Neural cell (in vitro differentiated cells): ENCODE results near the gene FAM8A1.

Source experiments
- CTCF ChIP-seq: fragments of 450-650 bp; IDR thresholded peaks from 2 replicates; pipeline ENCODE4 v1.5.1; 2014; ENCODE audit warnings: antibody characterized with exemption, mild to moderate bottlenecking, moderate library complexity; ENCODE audit not compliant: poor library complexity, severe bottlenecking
- POLR2AphosphoS5 ChIP-seq: IDR thresholded peaks from 2 replicates; pipeline ENCODE4 v1.6.1; 2012
- TAF1 ChIP-seq: IDR thresholded peaks from 2 replicates; pipeline ENCODE4 v1.6.1; 2012; ENCODE audit warnings: low read depth

GRCh38 chr6:17562636-17563035 lies 37.5 kb upstream of the FAM8A1 start:
- TF ChIP-seq TAF1 (no peak), POLR2AphosphoS5 (no peak), CTCF (no peak)
